Measurements from ENCODE around the gene KANSL1. TPM values are rescaled to one million over a fixed set of nuclear protein-coding genes. Genes with fewer than 3 reads are reported as not detected.

Gene KANSL1
- polyA plus RNA-seq, 1 donor from 2014 or later: 65.0 TPM

DNA sequence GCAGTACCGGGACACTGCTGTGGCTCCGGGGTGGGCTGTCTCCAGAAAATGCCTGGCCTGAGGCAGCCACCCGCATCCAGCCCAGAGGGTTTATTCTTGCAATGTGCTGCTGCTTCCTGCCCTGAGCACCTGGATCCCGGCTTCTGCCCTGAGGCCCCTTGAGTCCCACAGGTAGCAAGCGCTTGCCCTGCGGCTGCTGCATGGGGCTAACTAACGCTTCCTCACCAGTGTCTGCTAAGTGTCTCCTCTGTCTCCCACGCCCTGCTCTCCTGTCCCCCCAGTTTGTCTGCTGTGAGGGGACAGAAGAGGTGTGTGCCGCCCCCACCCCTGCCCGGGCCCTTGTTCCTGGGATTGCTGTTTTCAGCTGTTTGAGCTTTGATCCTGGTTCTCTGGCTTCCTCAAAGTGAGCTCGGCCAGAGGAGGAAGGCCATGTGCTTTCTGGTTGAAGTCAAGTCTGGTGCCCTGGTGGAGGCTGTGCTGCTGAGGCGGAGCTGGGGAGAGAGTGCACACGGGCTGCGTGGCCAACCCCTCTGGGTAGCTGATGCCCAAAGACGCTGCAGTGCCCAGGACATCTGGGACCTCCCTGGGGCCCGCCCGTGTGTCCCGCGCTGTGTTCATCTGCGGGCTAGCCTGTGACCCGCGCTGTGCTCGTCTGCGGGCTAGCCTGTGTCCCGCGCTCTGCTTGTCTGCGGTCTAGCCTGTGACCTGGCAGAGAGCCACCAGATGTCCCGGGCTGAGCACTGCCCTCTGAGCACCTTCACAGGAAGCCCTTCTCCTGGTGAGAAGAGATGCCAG, 181.3 kb downstream of the KANSL1 start:
- H3K27ac ChIP-seq (ENCODE audit: low read length): no peak overlapping the region
- no peaks in the 10 kb centered on the region for H4K20me1 ChIP-seq (ENCODE audit: insufficient read depth)
- H2AFZ ChIP-seq (ENCODE audit: low read depth, low read length): no peak overlapping the region
- H3K4me3 ChIP-seq (ENCODE audit: low read length): no peak overlapping the region
- H3K36me3 ChIP-seq (ENCODE audit: insufficient read depth, low read length): no peaks in the 10 kb centered on the region
- no peaks in the 10 kb centered on the region for H3K9me2 ChIP-seq (ENCODE audit: insufficient read depth, low read length)
- no peaks in the 10 kb centered on the region for H3F3A ChIP-seq (ENCODE audit: insufficient read depth, low read length, poor library complexity, severe bottlenecking)
- H3K4me2 ChIP-seq (ENCODE audit: low read length): no peak overlapping the region
- H3K79me2 ChIP-seq (replicated peaks; ENCODE audit: insufficient read depth, low read length): no peaks in the 10 kb centered on the region
- no peaks in the 10 kb centered on the region for H3K9me3 ChIP-seq (ENCODE audit: low read length)
- H3K9ac ChIP-seq (ENCODE audit: low read length): no peak overlapping the region
- H3K27me3 ChIP-seq (ENCODE audit: insufficient read depth, low read depth, low read length): no peaks in the 10 kb centered on the region
- TF ChIP-seq POLR2AphosphoS5 (IDR thresholded peaks at IDR 0.05) (no peak), MXI1 (conservative IDR thresholded peaks at IDR 0.05; ENCODE audit: poor library complexity, severe bottlenecking) (no peak), EZH2 (IDR thresholded peaks at IDR 0.05; ENCODE audit: borderline replicate concordance, insufficient read depth, low read length, poor library complexity, severe bottlenecking) (no peak)

DNA sequence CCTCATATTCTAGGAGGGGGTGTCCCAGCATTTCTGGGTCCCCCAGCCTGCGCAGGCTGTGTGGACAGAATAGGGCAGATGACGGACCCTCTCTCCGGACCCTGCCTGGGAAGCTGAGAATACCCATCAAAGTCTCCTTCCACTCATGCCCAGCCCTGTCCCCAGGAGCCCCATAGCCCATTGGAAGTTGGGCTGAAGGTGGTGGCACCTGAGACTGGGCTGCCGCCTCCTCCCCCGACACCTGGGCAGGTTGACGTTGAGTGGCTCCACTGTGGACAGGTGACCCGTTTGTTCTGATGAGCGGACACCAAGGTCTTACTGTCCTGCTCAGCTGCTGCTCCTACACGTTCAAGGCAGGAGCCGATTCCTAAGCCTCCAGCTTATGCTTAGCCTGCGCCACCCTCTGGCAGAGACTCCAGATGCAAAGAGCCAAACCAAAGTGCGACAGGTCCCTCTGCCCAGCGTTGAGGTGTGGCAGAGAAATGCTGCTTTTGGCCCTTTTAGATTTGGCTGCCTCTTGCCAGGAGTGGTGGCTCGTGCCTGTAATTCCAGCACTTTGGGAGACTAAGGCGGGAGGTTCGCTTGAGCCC, 182.5 kb downstream of the KANSL1 start:
- Histone ChIP-seq H3K9ac (ENCODE audit: low read length) (no peak overlapping the region), H4K20me1 (ENCODE audit: insufficient read depth) (no peaks in the 10 kb centered on the region), H3K9me2 (ENCODE audit: insufficient read depth, low read length) (no peaks in the 10 kb centered on the region), H3K4me3 (ENCODE audit: low read length) (no peak overlapping the region), H3K27me3 (ENCODE audit: insufficient read depth, low read depth, low read length) (no peaks in the 10 kb centered on the region), H3K27ac (ENCODE audit: low read length) (no peak overlapping the region), H3F3A (ENCODE audit: insufficient read depth, low read length, poor library complexity, severe bottlenecking) (no peaks in the 10 kb centered on the region), H2AFZ (ENCODE audit: low read depth, low read length) (no peak overlapping the region), H3K9me3 (ENCODE audit: low read length) (no peaks in the 10 kb centered on the region), H3K36me3 (ENCODE audit: insufficient read depth, low read length) (peaks cover 5% of the 10 kb centered on the region), H3K4me2 (ENCODE audit: low read length) (no peak overlapping the region), H3K79me2 (replicated peaks; ENCODE audit: insufficient read depth, low read length) (no peaks in the 10 kb centered on the region)
- TF ChIP-seq EP300 (conservative IDR thresholded peaks at IDR 0.05; ENCODE audit: poor library complexity, severe bottlenecking): no peak
- TF ChIP-seq, protein P1, sequence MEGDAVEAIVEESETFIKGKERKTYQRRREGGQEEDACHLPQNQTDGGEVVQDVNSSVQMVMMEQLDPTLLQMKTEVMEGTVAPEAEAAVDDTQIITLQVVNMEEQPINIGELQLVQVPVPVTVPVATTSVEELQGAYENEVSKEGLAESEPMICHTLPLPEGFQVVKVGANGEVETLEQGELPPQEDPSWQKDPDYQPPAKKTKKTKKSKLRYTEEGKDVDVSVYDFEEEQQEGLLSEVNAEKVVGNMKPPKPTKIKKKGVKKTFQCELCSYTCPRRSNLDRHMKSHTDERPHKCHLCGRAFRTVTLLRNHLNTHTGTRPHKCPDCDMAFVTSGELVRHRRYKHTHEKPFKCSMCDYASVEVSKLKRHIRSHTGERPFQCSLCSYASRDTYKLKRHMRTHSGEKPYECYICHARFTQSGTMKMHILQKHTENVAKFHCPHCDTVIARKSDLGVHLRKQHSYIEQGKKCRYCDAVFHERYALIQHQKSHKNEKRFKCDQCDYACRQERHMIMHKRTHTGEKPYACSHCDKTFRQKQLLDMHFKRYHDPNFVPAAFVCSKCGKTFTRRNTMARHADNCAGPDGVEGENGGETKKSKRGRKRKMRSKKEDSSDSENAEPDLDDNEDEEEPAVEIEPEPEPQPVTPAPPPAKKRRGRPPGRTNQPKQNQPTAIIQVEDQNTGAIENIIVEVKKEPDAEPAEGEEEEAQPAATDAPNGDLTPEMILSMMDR (IDR thresholded peaks at IDR 0.05; ENCODE audit: poor library complexity, severe bottlenecking): no peak

DNA sequence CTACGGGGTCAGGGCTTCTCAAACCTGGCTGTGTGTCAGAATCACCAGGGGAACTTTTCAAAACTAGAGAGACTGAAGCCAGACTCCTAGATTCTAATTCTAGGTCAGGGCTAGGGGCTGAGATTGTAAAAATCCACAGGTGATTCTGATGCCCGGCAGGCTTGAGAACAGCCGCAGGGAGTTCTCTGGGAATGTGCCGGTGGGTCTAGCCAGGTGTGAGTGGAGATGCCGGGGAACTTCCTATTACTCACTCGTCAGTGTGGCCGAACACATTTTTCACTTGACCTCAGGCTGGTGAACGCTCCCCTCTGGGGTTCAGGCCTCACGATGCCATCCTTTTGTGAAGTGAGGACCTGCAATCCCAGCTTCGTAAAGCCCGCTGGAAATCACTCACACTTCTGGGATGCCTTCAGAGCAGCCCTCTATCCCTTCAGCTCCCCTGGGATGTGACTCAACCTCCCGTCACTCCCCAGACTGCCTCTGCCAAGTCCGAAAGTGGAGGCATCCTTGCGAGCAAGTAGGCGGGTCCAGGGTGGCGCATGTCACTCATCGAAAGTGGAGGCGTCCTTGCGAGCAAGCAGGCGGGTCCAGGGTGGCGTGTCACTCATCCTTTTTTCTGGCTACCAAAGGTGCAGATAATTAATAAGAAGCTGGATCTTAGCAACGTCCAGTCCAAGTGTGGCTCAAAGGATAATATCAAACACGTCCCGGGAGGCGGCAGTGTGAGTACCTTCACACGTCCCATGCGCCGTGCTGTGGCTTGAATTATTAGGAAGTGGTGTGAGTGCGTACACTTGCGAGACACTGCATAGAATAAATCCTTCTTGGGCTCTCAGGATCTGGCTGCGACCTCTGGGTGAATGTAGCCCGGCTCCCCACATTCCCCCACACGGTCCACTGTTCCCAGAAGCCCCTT, 183.3 kb downstream of the KANSL1 start:
- Histone ChIP-seq H3K9ac (ENCODE audit: low read length) (no peak overlapping the region), H3K9me3 (ENCODE audit: low read length) (no peaks in the 10 kb centered on the region), H3K36me3 (ENCODE audit: insufficient read depth, low read length) (peaks cover 10% of the 10 kb centered on the region), H3K79me2 (replicated peaks; ENCODE audit: insufficient read depth, low read length) (no peaks in the 10 kb centered on the region), H3K4me3 (ENCODE audit: low read length) (no peak overlapping the region), H3K27me3 (ENCODE audit: insufficient read depth, low read depth, low read length) (no peaks in the 10 kb centered on the region), H3F3A (ENCODE audit: insufficient read depth, low read length, poor library complexity, severe bottlenecking) (no peaks in the 10 kb centered on the region), H3K4me2 (ENCODE audit: low read length) (no peak overlapping the region), H3K9me2 (ENCODE audit: insufficient read depth, low read length) (no peaks in the 10 kb centered on the region), H3K27ac (ENCODE audit: low read length) (no peak overlapping the region), H2AFZ (ENCODE audit: low read depth, low read length) (no peak overlapping the region), H4K20me1 (ENCODE audit: insufficient read depth) (no peaks in the 10 kb centered on the region)
- no peak for TF ChIP-seq RAD21 (conservative IDR thresholded peaks at IDR 0.05)
- TF ChIP-seq EZH2 (IDR thresholded peaks at IDR 0.05; ENCODE audit: borderline replicate concordance, insufficient read depth, low read length, poor library complexity, severe bottlenecking): no peak
- TF ChIP-seq, protein P2, sequence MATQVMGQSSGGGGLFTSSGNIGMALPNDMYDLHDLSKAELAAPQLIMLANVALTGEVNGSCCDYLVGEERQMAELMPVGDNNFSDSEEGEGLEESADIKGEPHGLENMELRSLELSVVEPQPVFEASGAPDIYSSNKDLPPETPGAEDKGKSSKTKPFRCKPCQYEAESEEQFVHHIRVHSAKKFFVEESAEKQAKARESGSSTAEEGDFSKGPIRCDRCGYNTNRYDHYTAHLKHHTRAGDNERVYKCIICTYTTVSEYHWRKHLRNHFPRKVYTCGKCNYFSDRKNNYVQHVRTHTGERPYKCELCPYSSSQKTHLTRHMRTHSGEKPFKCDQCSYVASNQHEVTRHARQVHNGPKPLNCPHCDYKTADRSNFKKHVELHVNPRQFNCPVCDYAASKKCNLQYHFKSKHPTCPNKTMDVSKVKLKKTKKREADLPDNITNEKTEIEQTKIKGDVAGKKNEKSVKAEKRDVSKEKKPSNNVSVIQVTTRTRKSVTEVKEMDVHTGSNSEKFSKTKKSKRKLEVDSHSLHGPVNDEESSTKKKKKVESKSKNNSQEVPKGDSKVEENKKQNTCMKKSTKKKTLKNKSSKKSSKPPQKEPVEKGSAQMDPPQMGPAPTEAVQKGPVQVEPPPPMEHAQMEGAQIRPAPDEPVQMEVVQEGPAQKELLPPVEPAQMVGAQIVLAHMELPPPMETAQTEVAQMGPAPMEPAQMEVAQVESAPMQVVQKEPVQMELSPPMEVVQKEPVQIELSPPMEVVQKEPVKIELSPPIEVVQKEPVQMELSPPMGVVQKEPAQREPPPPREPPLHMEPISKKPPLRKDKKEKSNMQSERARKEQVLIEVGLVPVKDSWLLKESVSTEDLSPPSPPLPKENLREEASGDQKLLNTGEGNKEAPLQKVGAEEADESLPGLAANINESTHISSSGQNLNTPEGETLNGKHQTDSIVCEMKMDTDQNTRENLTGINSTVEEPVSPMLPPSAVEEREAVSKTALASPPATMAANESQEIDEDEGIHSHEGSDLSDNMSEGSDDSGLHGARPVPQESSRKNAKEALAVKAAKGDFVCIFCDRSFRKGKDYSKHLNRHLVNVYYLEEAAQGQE (IDR thresholded peaks at IDR 0.05; ENCODE audit: borderline replicate concordance): no peak
- TF ChIP-seq POLR2AphosphoS5 (IDR thresholded peaks at IDR 0.05): no peak
- TF ChIP-seq SMC3 (conservative IDR thresholded peaks at IDR 0.05; ENCODE audit: poor library complexity): no peak
- no peak for TF ChIP-seq EP300 (conservative IDR thresholded peaks at IDR 0.05; ENCODE audit: poor library complexity, severe bottlenecking)
- TF ChIP-seq, protein P1 (IDR thresholded peaks at IDR 0.05; ENCODE audit: poor library complexity, severe bottlenecking): no peak
